Dermis blood vessel endothelial cell (primary cell): Measurements from ENCODE around the gene RMND5B. TPM values are rescaled to one million over a fixed set of nuclear protein-coding genes. Genes with fewer than 3 reads are reported as not detected.
"Not testable (repeated sequence)": the region's sequence is repeated elsewhere in the genome, so short reads cannot be mapped to it uniquely, and the experiment has no call there.

Source experiments
- DNase-seq: peaks from one replicate; pipeline ENCODE4 v3.0.0; 2010
- total RNA-seq: library from RNA; depleted of rRNA; stranded (reverse); fragments of >200 nt; gene quantifications from 2 replicates; pipeline ENCODE4 v1.2.3, GENCODE V29; 2014

The RMND5B gene, protein sequence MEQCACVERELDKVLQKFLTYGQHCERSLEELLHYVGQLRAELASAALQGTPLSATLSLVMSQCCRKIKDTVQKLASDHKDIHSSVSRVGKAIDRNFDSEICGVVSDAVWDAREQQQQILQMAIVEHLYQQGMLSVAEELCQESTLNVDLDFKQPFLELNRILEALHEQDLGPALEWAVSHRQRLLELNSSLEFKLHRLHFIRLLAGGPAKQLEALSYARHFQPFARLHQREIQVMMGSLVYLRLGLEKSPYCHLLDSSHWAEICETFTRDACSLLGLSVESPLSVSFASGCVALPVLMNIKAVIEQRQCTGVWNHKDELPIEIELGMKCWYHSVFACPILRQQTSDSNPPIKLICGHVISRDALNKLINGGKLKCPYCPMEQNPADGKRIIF
- total RNA-seq, result 42.7 and 51.3 TPM in 2 replicates

DNA sequence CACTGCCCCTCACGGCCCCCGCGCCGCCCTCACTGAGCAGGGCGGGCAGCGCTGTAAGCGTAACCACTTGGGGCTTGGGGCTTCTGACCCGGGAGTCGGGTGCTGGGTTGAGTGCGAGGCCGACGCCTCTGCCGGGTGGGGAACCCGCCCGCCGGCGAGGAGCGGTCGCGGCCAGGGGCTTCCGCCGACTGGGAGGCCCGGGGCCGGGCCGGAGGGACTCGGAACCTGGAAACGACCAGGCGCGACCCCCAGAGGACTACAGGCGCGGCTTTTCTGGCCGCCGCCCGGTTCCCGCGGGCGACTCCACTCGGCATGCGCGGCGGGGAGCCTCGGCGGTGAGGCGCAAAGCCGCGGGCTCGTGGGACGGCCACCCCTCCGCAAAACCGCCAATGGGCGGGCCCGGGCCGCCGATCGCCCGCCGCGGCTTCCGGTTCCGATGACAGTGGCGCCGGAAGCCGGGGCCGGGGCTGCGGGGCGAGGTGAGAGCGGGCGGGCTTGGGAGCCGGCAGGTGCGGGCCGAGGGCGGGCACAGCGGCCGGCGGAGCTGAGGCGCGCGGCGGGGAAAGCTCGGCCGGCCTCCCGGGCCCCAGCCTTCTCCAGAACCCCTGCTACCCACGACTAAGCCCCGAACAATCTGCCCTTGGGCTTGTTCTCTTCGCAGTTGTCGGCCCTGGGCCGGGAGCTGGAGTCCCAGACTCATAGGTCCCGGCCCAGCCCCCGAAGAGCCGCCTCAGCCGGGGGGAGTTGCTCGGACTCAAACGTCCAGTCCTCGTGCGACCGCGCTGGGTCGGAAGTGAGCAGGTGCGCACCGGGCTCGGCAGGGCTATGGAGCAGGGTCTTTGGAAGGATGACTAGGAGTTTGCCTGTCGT is at the start of gene RMND5B:
RMND5B (plus strand) TSS at position 439 of the 870 bp plus-strand sequence. CDS start 7,106 bp downstream, outside the sequence.
- DNase-seq, result peak; percentile 84

DNA sequence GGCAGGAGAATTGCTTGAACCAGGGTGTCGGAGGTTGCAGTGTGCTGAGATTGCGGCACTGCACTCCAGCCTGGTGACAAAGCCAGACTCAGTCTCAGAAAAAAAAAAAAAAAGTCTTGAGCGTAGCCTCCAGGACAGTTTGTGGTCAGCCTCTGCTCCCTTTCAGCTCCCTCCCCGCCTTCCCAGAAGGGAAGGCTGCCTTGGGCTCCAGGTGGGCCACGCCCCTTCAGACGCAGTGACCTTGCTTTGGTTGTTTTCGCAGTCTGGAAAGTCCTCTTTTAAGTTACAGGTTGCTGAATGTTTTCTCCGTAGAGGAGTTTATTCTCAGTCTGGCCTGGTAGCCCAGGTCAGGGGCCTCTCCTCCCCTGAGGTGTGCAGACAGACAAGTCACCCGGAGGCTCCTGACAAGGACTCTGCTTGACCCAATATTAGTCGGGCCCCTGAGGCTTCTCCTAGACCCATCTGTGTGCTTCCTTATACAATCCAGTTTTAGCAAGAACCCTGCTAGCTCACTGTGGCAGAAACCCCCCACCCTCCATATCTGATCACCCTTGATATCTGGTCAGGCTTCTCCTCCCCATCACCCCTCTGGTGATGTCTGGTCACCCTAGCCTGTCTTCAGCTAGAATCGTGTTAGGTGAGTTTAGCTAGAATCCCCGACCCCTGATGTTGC is 49.1 kb upstream of the RMND5B start:
- no peak for DNase-seq

DNA sequence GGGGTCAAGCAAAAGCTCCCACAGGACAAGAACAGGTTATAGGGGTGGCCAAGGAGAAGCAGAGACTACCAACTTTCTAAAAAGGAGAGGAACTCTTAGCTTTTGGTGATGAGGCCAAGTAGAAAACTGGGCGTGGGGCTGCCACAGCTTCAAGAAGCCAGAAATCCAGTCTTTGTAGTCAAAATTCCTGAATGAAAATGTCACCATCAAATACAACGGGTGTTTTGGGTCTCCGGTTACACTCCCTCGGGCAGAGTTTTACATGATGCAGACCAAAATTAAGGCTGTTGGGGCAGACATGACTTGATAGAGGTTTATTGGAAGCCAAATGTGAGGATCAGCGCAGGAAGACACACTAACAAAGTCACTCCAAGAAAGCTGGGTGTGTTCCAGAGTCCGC is 46.9 kb upstream of the RMND5B start:
- DNase-seq, result no peak

DNA sequence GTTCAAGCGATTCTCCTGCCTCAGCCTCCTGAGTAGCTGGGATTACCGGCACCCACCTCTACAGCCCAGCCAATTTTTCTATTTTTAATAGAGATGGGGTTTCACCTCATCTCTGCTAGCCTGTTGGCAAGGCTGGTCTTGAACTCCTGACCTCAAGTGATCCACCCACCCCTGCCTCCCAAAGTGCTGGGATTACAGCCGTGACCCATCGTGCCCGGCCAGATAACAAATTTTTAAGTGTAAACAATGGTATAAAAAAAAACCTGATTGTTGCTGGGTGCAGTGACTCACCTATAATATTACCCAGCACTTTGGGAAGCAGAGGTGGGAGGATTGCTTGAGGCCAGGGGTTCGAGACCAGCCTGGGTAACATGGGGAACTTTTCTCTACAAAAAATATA is 45.5 kb upstream of the RMND5B start:
- DNase-seq, result no peak

DNA sequence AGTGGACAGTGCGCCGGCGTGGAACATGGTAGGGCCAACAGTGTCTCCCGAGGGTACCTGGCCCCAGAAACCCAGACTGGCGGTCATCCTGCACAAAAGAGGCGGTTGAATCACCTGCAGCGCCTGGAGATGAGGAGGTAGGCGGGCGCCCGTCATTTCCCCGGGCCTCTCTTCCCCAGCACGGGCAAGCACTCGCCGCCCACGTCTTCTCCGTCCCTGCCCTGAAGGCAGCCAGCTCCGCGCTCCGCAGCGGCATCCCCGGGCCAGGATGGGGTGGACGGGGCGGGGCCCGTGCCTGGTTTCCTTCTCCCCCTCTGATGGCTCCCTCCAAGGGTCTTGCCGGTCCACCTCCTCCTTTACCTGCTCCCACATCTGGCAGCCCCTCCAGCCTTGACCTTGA is 44.5 kb upstream of the RMND5B start:
- no peak for DNase-seq

DNA sequence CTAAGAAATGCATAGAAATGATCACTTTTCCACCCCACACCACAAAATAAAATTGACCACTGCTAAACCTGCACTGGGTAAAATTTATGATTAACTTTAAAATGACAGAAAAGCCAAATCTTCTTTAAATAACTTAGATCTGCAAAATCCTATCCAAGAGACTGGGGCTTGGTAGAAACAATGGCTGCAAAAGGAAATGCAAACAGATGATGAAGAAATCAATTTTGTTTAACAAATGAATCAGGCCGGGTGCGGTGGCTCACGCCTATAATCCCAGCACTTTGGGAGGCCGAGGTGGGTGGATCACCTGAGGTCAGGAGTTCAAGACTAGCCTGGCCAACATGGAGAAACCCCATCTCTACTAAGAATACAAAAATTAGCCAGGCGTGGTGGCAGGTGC is 43.6 kb upstream of the RMND5B start:
- DNase-seq, result not testable (repeated sequence)

DNA sequence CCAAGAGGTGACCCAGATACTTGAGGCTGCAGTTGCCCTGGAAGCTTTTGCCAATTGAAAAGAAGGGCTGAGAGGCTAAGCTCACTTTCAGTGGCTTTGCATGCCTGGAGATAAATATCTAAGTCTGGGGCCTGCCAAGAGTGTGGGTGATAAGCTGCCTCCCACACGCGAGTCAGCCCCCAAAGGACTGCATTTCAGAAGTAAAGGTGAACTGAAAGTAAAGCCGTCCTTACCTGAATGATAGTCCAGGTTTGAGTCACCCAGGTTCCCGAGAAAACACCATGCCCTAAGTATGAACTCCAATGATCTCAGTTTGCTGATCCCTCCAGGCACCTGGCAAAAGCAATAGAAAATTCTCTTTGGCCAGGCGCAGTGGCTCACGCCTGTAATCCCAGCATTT is 40.0 kb upstream of the RMND5B start:
- DNase-seq, result no peak

DNA sequence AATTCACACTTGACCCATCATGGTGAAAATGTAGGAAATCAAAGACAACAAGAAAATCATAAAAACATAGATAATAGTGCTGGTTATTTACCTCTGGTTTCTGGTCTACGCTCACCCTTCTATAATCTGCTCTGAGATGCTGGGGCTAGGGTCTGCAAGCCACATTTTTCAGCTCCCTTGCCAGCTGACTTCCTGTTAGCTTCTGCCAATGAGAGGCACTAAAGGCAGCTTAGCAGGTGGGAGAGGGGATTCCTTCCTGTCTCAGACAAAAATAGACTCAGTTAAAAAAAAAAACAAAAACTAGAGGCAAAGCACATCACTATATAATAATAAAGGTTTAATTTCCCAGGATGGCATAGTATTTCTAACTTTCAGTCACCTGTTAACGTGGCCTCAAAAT is 37.7 kb upstream of the RMND5B start:
- no peak for DNase-seq

DNA sequence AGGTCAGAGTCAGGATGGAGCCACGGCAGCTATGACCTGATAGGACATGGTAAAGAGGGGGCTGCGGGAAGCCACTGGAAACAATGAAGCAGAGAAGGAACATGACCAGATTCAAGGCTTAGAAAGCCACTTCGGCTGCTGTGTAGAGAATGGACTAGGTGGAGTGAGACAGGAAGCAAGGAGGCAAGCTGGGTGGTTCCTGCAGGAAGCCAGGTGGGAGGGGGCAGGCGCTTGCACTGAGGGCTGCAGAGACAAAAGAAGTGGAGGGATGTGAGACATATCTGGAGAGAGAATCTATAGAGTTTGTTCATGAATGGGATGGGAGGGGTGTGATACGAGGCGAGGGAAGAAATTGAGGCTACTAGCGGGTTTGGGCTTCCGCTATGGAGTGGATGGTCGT is 36.5 kb upstream of the RMND5B start:
- no peak for DNase-seq

DNA sequence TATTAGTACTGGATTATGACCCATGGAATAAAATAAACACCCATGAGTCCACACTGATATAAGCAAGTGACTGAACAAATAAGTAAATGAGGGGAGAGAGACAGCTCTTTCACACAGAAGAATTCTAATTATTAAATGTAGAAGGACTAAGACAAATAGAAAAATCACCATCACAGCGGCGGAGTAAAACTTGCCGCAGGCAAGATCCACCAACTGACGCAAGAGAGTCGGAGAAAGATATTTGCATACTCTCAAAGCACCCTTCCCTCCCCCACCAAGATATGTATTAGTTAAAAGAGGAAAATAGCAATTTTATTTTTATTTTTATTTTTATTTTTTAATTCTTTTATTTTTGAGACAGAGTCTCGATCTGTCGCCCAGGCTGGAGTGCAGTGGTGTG is 32.1 kb upstream of the RMND5B start:
- DNase-seq, result no peak

DNA sequence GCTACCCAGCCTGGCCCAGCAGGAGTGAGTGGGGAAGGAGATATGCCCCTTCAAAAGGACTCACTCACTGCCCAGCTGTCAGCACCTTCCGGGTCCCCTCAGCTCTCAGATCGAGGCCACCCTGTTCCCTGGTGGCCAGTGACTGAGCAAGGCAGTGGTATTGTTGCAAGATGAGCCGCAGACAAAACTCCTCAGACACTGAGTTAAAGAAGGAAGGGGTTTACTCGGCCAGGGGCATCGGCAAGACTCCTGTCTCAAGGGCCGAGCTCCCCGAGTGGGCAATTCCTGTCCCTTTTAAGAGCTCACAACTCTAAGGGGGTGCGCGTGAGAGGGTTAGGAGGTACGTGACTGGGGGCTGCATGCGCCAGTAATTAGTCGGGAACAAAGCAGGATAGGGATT is 27.2 kb upstream of the RMND5B start:
- no peak for DNase-seq

DNA sequence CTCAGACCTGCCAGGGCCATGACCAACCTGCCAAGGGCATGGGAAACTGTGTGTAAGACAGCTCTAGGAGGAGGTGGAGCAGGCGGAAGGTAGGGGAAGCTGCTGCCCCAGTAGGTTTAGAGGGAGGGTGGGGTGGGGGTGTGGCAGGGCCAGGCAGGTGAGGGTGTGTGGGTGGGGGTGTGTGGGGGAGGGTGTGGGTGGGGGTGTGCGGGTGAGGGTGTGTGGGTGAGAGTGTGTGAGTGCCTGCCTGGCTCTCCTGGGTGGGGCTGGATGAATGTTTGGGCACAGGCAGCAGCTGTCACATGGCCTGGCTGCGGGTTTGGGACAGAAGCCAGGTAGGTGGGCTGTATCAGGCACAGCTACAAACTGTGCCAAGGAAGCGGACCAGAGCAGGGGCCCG is 26.3 kb upstream of the RMND5B start:
- no peak for DNase-seq

DNA sequence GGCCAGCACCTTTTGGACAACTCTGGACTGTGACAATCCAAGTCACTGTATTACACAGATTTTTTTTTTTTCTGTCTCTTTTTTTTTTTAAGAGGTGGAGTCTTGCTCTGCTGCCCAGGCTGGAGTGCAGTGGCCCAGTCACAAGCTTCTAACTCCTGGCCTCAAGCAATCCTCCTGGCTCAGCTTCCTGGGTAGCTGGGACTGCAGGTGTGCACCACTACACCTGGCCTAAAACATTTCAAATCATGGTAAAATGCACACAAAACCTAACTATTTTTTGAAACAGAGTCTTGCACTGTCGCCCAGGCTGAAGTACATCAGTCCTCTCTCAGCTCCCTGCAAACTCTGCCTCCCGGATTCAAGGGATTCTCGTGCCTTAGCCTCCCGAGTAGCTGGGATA is 24.7 kb upstream of the RMND5B start:
- DNase-seq, result no peak

DNA sequence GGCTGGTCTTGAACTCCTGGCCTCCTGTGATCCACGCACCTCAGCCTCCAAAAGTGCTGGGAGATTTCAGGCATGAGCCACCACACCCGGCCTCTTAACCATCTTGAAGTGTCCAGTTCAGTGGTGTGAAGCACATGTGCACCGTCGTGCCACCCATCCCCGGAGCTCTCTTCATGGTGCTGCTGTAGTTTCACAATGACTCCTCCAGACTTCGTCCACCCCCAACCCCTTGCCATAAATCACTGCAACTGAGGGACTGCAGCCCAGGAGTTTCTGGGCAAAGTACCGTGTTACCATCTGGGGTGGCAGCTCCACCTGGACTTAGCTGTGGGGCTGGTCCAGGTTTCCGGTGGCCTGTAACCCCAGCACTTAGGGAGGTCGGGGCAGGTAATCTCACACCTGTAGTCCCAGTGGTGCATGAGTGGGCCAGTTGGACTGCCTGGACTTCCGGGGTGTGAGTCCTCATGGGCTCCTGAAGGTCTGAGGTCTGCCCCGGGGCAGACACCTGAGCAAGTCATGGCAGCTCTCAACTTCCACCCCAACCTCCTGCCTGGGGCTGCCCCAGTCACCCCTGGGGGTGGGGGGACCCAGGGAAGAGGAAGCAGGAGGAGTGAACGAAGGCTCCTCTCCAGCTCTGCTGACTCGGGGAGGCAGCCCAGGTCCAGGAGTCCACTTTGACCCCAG is 24.1 kb upstream of the RMND5B start:
- DNase-seq, result no peak

DNA sequence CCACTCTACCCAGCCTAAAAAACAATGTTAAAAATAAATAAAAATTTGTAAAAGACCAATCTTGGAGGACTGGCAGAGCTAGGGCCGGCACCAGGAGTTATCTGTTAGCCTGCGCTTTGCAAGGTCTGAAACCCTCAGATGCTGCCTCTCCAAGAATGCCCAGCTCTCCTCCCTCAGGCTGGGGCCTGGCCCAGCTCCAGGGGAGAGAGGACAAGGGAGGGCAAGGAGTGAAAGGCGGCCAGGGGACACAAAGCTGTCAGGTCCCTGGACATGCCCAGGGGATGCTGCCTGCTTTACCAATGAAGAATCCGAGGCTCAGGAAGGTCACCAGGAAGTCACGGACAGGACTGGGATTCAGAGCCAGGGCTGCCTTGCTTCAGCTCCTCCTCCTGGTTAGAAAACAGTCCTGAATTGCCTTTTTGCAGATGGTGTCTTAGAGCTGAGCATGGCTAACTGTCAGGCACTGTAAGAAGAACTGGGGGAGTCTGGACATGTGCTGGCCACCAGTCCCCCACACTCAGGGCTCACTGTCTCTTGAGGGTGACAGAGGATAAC is 23.0 kb upstream of the RMND5B start:
- no peak for DNase-seq

DNA sequence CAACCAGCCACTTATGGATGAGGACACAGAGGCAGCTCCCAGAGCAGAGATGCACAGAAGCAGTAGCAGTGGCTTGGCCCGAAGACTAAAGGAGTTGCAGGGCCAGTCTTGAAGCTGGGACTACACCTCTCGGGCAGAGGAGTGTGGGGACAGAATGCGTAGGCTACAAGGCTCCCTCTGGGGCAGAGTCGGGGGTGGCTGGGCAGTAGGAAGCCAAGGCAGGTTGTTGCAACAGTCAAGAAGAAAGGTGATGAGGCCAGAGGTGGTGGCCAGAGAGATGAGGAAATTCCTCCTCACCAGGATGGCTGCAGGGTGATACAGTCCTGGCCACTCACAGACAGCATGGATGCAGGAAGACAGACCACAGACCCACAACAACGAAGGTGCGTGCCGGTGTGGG is 22.4 kb upstream of the RMND5B start:
- no peak for DNase-seq

DNA sequence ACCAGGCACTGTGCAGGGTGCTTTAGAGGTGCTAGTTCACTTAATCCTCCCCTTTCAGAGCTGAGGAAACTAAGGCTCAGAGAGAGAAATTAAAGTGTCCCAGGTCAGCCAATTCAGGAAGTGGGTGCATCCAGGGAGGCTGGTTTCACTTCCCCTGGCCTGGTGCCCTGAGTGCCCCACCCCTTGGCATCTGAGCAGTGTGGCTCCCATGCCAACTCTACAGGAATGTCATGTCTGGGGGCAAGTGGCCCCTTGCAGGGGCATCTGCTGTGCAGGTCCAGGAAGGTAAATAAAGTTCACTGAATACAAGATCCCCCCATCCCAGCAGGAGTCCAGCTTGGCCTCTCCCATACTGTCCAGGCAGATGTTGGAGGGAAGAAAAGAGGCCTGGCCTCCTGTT is 21.8 kb upstream of the RMND5B start:
- DNase-seq, result no peak

DNA sequence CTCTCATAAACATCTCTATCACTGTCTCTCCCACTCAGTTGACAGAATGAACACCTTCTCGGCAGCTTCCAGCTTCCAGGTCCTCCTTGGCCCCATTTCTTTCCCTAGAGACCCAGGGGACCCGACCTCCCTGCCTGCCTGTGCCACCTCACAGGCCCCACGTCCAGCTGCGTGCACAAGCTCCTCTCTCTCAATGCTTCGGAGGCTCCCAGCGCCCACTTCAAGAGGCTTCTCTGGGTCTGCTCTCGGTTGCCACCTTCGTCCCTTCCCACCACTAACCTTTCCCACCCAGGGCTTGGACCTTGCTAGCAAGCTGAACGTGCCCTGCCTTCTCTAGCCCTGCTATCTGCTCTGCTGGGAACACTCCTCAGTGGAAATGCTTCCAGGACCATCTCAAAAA is 20.3 kb upstream of the RMND5B start:
- DNase-seq, result no peak

DNA sequence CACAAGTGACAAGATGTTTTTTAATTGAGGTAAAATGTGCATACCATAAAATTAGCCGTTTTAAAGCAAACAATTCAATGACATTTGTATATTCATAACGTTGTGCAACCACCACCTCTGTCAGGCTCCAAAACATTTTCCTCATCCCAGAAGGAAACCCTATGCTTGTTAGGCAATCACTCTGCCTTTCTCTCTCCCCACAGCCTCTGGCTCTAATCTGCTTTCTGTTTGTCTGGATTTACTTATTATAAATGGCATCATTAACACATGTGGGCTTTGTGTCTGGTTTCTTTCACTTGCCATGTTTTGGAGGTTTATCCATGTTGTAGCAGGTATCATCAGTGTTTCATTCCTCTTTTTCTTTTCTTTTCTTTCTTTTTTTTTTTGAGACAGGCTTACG is 18.9 kb upstream of the RMND5B start:
- no peak for DNase-seq

DNA sequence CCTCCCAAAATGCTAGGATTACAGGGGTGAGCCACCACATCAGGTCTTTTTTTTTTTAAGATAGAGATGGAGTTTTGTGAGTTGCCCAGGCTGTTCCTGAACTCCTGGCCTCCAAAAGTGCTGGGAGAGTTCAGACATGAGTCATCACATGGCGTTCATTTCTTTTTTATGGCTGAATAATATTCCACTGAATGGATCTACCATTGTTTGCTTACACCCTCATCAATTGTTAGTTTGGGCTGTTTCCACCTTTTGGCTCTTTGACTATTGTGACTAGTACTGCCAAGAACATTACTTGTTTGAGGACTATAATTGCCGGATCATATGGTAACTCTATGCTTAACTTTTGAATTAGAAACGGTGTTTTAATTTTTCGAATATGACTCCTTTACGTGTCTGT is 18.3 kb upstream of the RMND5B start:
- no peak for DNase-seq

DNA sequence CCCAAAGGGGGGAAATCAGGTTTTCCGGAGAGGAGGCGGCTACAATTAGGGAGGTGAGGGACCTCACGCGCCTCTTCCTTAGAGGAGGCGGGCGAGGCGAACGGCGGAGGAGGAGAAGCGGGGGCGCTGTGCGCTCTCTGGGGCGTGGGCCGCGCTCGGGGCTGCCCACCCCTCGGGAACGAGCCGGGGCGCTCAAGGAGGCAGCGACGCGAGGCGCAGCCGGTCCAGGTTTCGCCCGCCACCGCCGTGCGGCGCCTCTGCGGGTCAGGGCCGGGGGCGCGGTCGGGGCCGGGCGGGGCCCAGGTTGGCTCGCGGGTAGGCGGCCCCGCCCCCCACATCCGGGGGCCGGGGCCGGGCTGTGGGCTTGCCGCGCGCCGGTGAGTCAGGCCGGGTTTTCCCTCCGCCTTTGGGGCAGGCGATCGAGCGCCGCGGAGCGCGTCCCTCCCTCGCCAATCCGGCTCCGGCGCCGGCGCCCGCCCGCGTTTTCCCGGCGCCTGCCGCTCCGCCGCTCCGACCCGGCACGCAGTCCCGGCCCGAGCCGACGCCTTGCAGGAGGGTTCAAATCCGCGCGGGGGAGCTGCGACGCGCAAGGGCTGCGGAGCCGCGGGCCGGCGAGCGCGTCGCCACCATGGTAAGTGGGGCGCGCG is 17.6 kb upstream of the RMND5B start, which contains the start of gene N4BP3:
N4BP3 (plus strand) TSS at position 392 of the 647 bp plus-strand sequence. CDS start 6,052 bp downstream, outside the sequence.
- peak; percentile 84 for DNase-seq

DNA sequence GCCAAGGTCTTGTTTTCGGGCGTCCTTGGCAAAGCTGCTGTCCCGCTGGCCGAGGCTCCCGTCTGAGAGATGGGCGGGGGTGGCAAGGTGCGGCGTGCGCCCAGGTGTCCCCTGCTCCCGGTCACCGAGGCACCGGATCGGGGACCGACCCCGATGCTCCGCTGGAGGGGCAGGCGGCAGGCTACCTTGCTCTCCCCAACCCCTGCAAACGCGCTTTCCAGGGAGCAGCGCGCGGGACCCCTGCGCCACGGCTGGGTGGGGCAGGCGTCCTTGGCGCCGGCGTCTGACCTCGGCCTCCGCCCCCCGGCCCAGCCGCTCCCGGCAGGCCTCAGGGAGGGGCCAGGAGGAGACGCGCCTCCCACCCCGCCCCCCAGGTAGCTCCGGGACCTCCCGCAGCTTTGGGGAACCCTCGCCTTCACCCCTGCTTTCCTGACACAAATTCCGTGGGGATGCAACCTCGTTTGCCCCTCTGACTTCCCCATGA is 16.9 kb upstream of the RMND5B start:
- DNase-seq, result no peak
